ENCODE results near the gene NCOA3. TPM values are rescaled to one million over a fixed set of nuclear protein-coding genes. Genes with fewer than 3 reads are reported as not detected.
"Not testable (repeated sequence)": the region's sequence is repeated elsewhere in the genome, so short reads cannot be mapped to it uniquely, and the experiment has no call there.

NCOA3 gene
- total and polyA plus RNA-seq, 2 experiments from 2014 or later: 6.7 to 16.2 TPM

- Histone ChIP-seq H3K4me1 (ENCODE audit: low read depth) (no peaks in the 10 kb centered on the region), H3K36me3 (no peaks in the 10 kb centered on the region), H3K9me3 (ENCODE audit: low read depth) (no peaks in the 10 kb centered on the region), H3K4me3 (no peak overlapping the region), H3K27ac (no peak overlapping the region), H3K27me3 (no peaks in the 10 kb centered on the region)
- DNase-seq (ENCODE audit: low read depth in 1 of 2, low spot score in 1 of 2): no peak
- TF ChIP-seq, protein P1, sequence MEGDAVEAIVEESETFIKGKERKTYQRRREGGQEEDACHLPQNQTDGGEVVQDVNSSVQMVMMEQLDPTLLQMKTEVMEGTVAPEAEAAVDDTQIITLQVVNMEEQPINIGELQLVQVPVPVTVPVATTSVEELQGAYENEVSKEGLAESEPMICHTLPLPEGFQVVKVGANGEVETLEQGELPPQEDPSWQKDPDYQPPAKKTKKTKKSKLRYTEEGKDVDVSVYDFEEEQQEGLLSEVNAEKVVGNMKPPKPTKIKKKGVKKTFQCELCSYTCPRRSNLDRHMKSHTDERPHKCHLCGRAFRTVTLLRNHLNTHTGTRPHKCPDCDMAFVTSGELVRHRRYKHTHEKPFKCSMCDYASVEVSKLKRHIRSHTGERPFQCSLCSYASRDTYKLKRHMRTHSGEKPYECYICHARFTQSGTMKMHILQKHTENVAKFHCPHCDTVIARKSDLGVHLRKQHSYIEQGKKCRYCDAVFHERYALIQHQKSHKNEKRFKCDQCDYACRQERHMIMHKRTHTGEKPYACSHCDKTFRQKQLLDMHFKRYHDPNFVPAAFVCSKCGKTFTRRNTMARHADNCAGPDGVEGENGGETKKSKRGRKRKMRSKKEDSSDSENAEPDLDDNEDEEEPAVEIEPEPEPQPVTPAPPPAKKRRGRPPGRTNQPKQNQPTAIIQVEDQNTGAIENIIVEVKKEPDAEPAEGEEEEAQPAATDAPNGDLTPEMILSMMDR (IDR thresholded peaks at IDR 0.05; ENCODE audit: low read depth, low read length): no peak
These were observed 92.5 kb downstream of the NCOA3 start for GRCh38 chr20:47594157-47594556.

DNA sequence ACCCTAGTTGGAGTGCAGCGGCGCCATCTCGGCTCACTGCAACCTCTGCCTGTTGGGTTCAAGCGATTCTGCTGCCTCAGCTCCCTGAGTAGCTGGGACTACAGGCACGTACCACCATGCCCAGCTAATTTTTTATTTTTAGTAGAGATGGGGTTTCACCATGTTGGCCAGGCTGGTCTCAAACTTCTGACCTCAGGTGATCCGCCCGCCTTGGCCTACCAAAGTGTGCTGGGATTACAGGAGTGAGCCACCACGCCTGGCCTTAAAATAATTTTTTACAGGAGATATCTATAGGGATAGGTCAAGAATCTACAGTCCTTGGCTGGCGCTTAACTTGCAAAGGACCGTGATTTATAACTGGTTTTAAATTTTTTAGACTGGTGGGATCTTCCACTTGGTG is 93.5 kb downstream of the NCOA3 start:
- not testable (repeated sequence) for H3K4me1 ChIP-seq (ENCODE audit: low read depth); H3K36me3 ChIP-seq; H3K27ac ChIP-seq; H3K9me3 ChIP-seq (ENCODE audit: low read depth); H3K4me3 ChIP-seq; H3K27me3 ChIP-seq; DNase-seq (ENCODE audit: low read depth in 1 of 2, low spot score in 1 of 2)

- Histone ChIP-seq H3K4me3 (no peak overlapping the region), H3K27ac (no peak overlapping the region), H3K27me3 (no peaks in the 10 kb centered on the region), H3K4me1 (ENCODE audit: low read depth) (no peaks in the 10 kb centered on the region), H3K36me3 (no peaks in the 10 kb centered on the region), H3K9me3 (ENCODE audit: low read depth) (no peaks in the 10 kb centered on the region)
- TF ChIP-seq, protein P1 (IDR thresholded peaks at IDR 0.05; ENCODE audit: low read depth, low read length): no peak
- DNase-seq (ENCODE audit: low read depth in 1 of 2, low spot score in 1 of 2): no peak
These were observed 94.4 kb downstream of the NCOA3 start for GRCh38 chr20:47596003-47596571.

DNA sequence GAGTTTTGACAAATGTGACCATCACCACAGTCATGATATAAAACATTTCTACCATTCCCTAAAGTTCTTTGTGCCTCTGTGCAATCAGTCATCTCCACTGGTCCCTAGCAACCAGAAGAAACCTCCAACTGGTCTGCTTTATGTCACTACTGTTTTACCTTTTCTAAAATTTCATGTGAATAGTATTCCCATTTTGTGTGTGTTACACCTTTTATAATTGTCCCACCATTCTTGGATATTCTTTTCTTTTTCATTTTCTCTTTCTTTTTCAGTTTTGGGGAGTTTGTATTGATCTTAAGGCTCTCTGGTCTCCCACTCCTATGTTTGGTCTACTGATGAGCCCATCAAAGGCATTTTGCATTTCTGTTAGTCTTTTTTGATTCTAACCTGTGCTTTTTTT is 95.4 kb downstream of the NCOA3 start:
- no peak for DNase-seq (ENCODE audit: low read depth in 1 of 2, low spot score in 1 of 2)

DNA sequence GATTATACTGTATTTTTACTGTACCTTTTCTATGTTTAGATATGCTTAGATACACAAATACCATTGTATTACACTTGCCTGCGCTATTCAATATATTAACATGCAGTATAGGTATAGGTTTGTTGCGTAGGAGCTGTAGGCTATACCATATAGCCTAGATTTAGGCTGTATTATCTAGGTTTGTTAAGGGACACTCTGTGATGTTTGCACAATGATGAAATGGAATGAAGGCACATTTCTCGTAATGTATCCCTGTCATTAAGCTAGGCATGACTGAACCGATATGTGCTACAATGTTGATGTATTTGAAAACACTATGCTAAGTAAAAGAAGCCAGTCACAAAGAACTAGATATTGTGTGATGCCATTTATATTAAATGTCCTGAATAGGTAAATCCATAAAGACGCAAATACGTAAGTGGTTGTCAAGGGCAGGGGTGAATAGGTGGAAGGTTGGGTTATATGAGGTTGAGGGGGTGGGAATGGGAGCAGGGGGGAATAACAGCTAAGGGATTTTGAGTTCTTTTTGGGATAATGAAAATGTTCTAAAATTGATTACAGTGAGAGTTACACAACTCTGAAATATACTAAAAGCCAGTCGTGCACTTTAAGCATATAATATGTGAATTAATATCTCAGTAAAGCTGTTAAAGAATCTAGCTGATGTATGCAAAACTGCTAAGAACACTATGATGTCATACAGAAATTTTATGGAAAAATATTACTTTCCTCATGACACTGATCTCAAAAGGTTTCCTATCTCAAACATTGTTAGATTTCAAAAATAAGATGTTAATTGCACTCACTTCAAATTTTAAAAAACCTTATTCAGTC is 97.4 kb downstream of the NCOA3 start:
- H3K27me3 ChIP-seq: no peaks in the 10 kb centered on the region
- no peak overlapping the region for H3K4me3 ChIP-seq
- no peak overlapping the region for H3K27ac ChIP-seq
- H3K36me3 ChIP-seq: no peaks in the 10 kb centered on the region
- no peaks in the 10 kb centered on the region for H3K9me3 ChIP-seq (ENCODE audit: low read depth)
- H3K4me1 ChIP-seq (ENCODE audit: low read depth): peaks cover 6% of the 10 kb centered on the region
- DNase-seq (ENCODE audit: low read depth in 1 of 2, low spot score in 1 of 2): no peak
- TF ChIP-seq, protein P1 (IDR thresholded peaks at IDR 0.05; ENCODE audit: low read depth, low read length): no peak

More for the DNA sequence above, 95.4 kb downstream of the NCOA3 start:
- Histone ChIP-seq H3K4me3 (no peak overlapping the region), H3K9me3 (ENCODE audit: low read depth) (no peaks in the 10 kb centered on the region), H3K4me1 (ENCODE audit: low read depth) (peaks cover 5% of the 10 kb centered on the region), H3K27me3 (no peaks in the 10 kb centered on the region), H3K36me3 (no peaks in the 10 kb centered on the region), H3K27ac (no peak overlapping the region)
- TF ChIP-seq, protein P1 (IDR thresholded peaks at IDR 0.05; ENCODE audit: low read depth, low read length): no peak

DNA sequence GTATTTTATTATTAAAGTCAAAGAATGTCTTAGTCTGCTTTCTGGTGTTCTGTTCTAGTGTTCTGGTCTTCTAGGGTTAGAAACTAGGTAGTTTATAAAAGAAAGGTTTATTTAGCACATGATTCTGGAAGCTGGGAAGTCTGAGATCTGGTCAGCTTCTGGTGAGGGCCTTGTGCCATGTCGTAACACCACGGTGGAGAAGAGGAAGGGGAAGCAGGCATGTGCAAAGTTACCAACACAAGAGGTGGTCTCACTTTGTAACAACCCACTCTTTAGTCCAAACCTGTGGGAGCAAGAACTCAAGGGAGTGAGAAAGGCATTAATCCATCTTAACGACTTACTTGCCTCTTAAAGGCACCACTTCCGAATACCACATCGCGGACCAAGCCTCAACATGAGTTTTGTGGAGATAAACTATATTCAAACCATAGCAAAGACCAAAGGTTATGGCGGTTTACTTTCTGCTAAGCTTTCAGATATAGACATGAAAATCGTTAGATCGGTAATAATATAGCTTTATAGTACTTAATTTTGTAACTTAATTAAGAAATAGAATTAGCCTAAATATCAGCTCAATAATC is 99.4 kb downstream of the NCOA3 start:
- no peak for DNase-seq (ENCODE audit: low read depth in 1 of 2, low spot score in 1 of 2)
- H3K9me3 ChIP-seq (ENCODE audit: low read depth): no peaks in the 10 kb centered on the region

More for the DNA sequence above, 99.4 kb downstream of the NCOA3 start:
- peaks cover 6% of the 10 kb centered on the region for H3K4me1 ChIP-seq (ENCODE audit: low read depth)
- no peaks in the 10 kb centered on the region for H3K27me3 ChIP-seq
- H3K36me3 ChIP-seq: no peaks in the 10 kb centered on the region
- TF ChIP-seq, protein P1 (IDR thresholded peaks at IDR 0.05; ENCODE audit: low read depth, low read length): no peak
- H3K4me3 ChIP-seq: no peak overlapping the region
- H3K27ac ChIP-seq: no peak overlapping the region

Measured in cardiac muscle cell (in vitro differentiated cells and primary cell).